SK-N-SH treated with all-trans-retinoic acid at 6 μM for 48 hours (cell line): Measurements from ENCODE around the gene PTPRJ.

Experiments used
- ATAC-seq: fragments of 200-7000 bp; cut with Tn5 transposase; 3 replicates; pipeline ENCODE4 v1.9.1; 2020; ENCODE audit warnings: mild to moderate bottlenecking, moderate library complexity
- ARNTL ChIP-seq: fragments of 450-650 bp; formaldehyde crosslinking; IDR thresholded peaks from 2 replicates; pipeline ENCODE4 v1.5.0; 2020; ENCODE audit warnings: low read depth, mild to moderate bottlenecking, moderate library complexity, borderline replicate concordance
- BACH2 ChIP-seq: fragments of 250-450 bp; sonication (Bioruptor Pico); IDR thresholded peaks from 2 replicates; pipeline ENCODE4 v1.9.0; 2021; ENCODE audit warnings: mild to moderate bottlenecking, borderline replicate concordance
- CSDC2 ChIP-seq: fragments of 250-450 bp; sonication (Bioruptor Pico); IDR thresholded peaks from 2 replicates; pipeline ENCODE4 v1.5.0; 2020; ENCODE audit warnings: mild to moderate bottlenecking, moderate library complexity
- ESRRG ChIP-seq: fragments of 250-450 bp; sonication (Bioruptor Pico); IDR thresholded peaks from 2 replicates; pipeline ENCODE4 v1.6.1; 2021; ENCODE audit warnings: mild to moderate bottlenecking
- GLIS3 ChIP-seq: fragments of 250-450 bp; sonication (Bioruptor Pico); IDR thresholded peaks from 2 replicates; pipeline ENCODE4 v1.5.0; 2020; ENCODE audit warnings: mild to moderate bottlenecking, moderate library complexity
- ISL1 ChIP-seq: fragments of 250-450 bp; sonication (Bioruptor Pico); IDR thresholded peaks from 2 replicates; pipeline ENCODE4 v2.1.2; 2022; ENCODE audit warnings: mild to moderate bottlenecking, moderate library complexity
- OSR1 ChIP-seq: fragments of 250-450 bp; sonication (Bioruptor Pico); IDR thresholded peaks from 2 replicates; pipeline ENCODE4 v1.8.0; 2022; ENCODE audit warnings: moderate library complexity, mild to moderate bottlenecking, inconsistent platforms
- PPARA ChIP-seq: fragments of 250-450 bp; sonication (Bioruptor Pico); IDR thresholded peaks from 2 replicates; pipeline ENCODE4 v1.5.0; 2020; ENCODE audit warnings: mild to moderate bottlenecking, borderline replicate concordance
- RARB ChIP-seq: fragments of 250-450 bp; sonication (Bioruptor Pico); IDR thresholded peaks from 2 replicates; pipeline ENCODE4 v1.8.0; 2021; ENCODE audit warnings: mild to moderate bottlenecking, moderate library complexity
- SNAI2 ChIP-seq: fragments of 250-450 bp; sonication (Bioruptor Pico); IDR thresholded peaks from 2 replicates; pipeline ENCODE4 v1.5.0; 2020; ENCODE audit warnings: mild to moderate bottlenecking, moderate library complexity
- TCF4 ChIP-seq: fragments of 250-450 bp; sonication (Bioruptor Pico); IDR thresholded peaks from 2 replicates; pipeline ENCODE4 v1.8.0; 2021; ENCODE audit warnings: mild to moderate bottlenecking, moderate library complexity, borderline replicate concordance
- TOX ChIP-seq: fragments of 250-450 bp; sonication (Bioruptor Pico); IDR thresholded peaks from 2 replicates; pipeline ENCODE4 v1.8.0; 2021; ENCODE audit warnings: mild to moderate bottlenecking, moderate library complexity, borderline replicate concordance
- ZC3H10 ChIP-seq: fragments of 250-450 bp; sonication (Bioruptor Pico); IDR thresholded peaks from 2 replicates; pipeline ENCODE4 v1.5.1; 2021; ENCODE audit warnings: mild to moderate bottlenecking, moderate library complexity
- ZFP3 ChIP-seq: fragments of 250-450 bp; sonication (Bioruptor Pico); IDR thresholded peaks from 2 replicates; pipeline ENCODE4 v1.5.0; 2020; ENCODE audit warnings: mild to moderate bottlenecking, moderate library complexity
- ZFP30 ChIP-seq: fragments of 450-650 bp; formaldehyde crosslinking; IDR thresholded peaks from 2 replicates; pipeline ENCODE4 v1.5.0; 2022; ENCODE audit warnings: mild to moderate bottlenecking, moderate library complexity
- ZNF70 ChIP-seq: fragments of 450-650 bp; formaldehyde crosslinking; IDR thresholded peaks from 2 replicates; pipeline ENCODE4 v1.5.0; 2020; ENCODE audit warnings: mild to moderate bottlenecking, moderate library complexity
- TF ChIP-seq, protein P1 (sequence below): fragments of 250-450 bp; sonication (Bioruptor Pico); IDR thresholded peaks from 2 replicates; pipeline ENCODE4 v1.5.0; 2020; ENCODE audit warnings: mild to moderate bottlenecking, moderate library complexity
- TF ChIP-seq, protein P2 (sequence below): fragments of 250-450 bp; sonication (Bioruptor Pico); IDR thresholded peaks from 2 replicates; pipeline ENCODE4 v1.5.1; 2020; ENCODE audit warnings: low read depth, mild to moderate bottlenecking, moderate library complexity
- TF ChIP-seq, protein P3 (sequence below): fragments of 250-450 bp; sonication (Bioruptor Pico); IDR thresholded peaks from 2 replicates; pipeline ENCODE4 v1.8.0; 2021; ENCODE audit warnings: low read depth, mild to moderate bottlenecking, moderate library complexity, borderline replicate concordance
- TF ChIP-seq, protein P4 (sequence below): fragments of 250-450 bp; sonication (Bioruptor Pico); IDR thresholded peaks from 2 replicates; pipeline ENCODE4 v1.8.0; 2020; ENCODE audit warnings: mild to moderate bottlenecking, moderate library complexity, borderline replicate concordance

The PTPRJ gene

DNA sequence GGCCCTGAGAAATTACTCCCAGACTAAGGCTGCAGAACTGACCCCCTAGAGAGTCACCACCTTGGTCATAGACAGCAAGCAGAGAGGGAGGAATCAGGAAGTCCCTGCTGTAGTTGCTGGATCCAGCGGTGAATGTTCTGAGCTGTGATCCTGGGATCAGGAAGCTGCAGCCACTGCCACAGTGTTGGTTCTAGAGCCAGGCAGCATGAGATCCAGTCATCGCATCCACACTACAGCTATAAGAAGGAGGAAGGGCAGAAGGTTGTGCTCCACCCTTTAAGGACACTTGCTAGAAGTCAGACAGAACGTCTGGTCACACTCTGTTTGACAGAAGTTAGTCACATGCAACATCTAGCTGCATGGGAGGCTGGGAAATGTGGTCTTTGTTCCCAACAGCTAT lies 131.5 kb downstream of the PTPRJ start:
- TF ChIP-seq PPARA (CRISPR knock-in tag) (no peak), OSR1 (no peak), ARNTL (CRISPR knock-in tag) (no peak)

DNA sequence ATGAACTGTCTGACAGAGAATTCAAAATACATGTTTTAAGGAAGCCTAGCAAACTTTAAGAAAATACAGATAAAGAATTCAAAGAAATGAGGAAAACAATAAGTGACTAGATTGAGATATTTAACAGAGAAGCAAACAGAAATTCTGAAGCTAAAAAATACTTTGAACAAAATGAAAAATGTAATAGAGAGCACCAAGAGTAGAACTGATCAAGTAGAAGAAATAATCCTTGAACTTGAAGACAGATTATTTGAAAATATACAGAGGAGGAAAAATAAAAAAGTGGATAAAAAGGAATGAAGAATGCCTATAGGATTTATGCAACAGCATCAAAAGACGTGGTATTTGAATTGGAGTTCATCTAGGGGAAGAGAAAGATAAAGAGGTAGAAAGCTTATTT lies 134.4 kb downstream of the PTPRJ start:
- peak; percentile 58; the same call in 1 of the 2 replicates for TF ChIP-seq ZFP30
- no peak for TF ChIP-seq ZC3H10 (CRISPR knock-in tag)
- no peak for ATAC-seq

More for the DNA sequence above, 131.5 kb downstream of the PTPRJ start:
- ATAC-seq: no peak

DNA sequence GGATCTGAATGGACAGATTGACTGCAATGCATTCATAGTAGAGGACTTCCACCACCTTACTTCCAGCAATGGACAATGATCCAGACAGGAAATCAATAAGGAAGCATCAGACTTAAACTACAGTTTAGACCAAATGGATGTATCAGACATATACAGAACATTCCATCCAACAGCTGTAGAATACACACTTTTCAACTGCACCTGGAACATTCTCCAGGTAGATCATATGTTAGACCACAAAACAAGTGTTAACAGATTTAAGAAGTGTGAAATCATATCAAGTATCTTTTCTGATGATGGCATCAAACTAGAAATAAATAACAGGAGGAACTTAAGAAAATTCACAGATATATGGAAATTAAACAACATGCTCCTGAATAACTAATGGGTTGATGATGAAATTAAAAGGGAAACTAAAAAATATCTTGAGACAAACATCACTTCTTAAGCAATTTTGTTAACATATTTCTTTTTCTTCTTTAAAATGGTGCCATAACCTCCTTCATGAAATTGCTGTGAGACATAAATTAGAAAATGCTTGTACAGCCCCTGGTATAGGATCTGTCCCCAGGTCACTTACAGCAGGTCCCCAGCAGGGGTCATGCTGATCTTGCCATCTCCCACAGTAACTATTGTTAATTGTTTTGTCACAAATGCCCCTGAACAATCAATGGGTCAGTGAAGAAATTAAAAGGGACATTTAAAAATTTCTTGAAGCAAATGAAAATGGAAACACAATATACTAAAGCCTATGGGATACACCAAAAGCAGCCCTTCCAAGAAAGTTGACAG lies 136.3 kb downstream of the PTPRJ start:
- no peak for TF ChIP-seq GLIS3 (CRISPR knock-in tag)
- no peak for TF ChIP-seq ARNTL (CRISPR knock-in tag)
- TF ChIP-seq, protein P1, sequence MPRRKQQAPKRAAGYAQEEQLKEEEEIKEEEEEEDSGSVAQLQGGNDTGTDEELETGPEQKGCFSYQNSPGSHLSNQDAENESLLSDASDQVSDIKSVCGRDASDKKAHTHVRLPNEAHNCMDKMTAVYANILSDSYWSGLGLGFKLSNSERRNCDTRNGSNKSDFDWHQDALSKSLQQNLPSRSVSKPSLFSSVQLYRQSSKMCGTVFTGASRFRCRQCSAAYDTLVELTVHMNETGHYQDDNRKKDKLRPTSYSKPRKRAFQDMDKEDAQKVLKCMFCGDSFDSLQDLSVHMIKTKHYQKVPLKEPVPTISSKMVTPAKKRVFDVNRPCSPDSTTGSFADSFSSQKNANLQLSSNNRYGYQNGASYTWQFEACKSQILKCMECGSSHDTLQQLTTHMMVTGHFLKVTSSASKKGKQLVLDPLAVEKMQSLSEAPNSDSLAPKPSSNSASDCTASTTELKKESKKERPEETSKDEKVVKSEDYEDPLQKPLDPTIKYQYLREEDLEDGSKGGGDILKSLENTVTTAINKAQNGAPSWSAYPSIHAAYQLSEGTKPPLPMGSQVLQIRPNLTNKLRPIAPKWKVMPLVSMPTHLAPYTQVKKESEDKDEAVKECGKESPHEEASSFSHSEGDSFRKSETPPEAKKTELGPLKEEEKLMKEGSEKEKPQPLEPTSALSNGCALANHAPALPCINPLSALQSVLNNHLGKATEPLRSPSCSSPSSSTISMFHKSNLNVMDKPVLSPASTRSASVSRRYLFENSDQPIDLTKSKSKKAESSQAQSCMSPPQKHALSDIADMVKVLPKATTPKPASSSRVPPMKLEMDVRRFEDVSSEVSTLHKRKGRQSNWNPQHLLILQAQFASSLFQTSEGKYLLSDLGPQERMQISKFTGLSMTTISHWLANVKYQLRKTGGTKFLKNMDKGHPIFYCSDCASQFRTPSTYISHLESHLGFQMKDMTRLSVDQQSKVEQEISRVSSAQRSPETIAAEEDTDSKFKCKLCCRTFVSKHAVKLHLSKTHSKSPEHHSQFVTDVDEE (CRISPR knock-in tag): no peak
- 0 out of 3 replicates have a peak, but pooled peaks have one; percentile 45 for ATAC-seq

DNA sequence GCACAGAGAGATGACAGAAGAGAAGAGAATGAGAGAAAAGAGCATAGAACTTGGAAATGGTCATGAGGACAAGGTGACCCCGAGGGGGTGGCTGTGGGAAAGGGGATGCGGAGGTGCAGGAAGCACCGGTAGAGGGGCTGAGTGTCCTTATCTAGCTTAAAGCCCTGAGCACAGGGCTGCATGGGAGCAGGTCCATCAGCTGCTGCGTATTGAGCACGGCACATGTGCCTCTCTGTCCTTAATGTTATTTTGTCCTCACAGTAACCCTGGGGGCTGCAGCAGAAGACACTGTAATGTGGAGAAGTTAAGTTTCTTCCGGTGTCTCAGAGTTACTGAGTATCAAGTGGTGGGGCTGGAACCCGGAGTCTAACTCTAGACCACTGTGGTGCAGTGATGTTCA lies 141.9 kb downstream of the PTPRJ start:
- TF ChIP-seq ZFP3 (CRISPR knock-in tag): no peak
- no peak for TF ChIP-seq ESRRG
- TF ChIP-seq ARNTL (CRISPR knock-in tag): no peak
- TF ChIP-seq CSDC2 (CRISPR knock-in tag): no peak
- TF ChIP-seq TCF4 (CRISPR knock-in tag): no peak
- TF ChIP-seq, protein P1 (CRISPR knock-in tag): no peak
- TF ChIP-seq, protein P2, sequence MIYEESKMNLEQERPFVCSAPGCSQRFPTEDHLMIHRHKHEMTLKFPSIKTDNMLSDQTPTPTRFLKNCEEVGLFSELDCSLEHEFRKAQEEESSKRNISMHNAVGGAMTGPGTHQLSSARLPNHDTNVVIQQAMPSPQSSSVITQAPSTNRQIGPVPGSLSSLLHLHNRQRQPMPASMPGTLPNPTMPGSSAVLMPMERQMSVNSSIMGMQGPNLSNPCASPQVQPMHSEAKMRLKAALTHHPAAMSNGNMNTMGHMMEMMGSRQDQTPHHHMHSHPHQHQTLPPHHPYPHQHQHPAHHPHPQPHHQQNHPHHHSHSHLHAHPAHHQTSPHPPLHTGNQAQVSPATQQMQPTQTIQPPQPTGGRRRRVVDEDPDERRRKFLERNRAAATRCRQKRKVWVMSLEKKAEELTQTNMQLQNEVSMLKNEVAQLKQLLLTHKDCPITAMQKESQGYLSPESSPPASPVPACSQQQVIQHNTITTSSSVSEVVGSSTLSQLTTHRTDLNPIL (CRISPR knock-in tag): no peak
- no peak for TF ChIP-seq TOX (CRISPR knock-in tag)
- no peak for TF ChIP-seq ZNF70 (CRISPR knock-in tag)
- no peak for TF ChIP-seq ISL1 (CRISPR knock-in tag)
- TF ChIP-seq, protein P3, sequence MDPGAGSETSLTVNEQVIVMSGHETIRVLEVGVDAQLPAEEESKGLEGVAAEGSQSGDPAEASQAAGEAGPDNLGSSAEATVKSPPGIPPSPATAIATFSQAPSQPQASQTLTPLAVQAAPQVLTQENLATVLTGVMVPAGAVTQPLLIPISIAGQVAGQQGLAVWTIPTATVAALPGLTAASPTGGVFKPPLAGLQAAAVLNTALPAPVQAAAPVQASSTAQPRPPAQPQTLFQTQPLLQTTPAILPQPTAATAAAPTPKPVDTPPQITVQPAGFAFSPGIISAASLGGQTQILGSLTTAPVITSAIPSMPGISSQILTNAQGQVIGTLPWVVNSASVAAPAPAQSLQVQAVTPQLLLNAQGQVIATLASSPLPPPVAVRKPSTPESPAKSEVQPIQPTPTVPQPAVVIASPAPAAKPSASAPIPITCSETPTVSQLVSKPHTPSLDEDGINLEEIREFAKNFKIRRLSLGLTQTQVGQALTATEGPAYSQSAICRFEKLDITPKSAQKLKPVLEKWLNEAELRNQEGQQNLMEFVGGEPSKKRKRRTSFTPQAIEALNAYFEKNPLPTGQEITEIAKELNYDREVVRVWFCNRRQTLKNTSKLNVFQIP: no peak
- no peak for TF ChIP-seq GLIS3 (CRISPR knock-in tag)
- TF ChIP-seq ZFP30: no peak
- TF ChIP-seq PPARA (CRISPR knock-in tag): no peak
- TF ChIP-seq, protein P4, sequence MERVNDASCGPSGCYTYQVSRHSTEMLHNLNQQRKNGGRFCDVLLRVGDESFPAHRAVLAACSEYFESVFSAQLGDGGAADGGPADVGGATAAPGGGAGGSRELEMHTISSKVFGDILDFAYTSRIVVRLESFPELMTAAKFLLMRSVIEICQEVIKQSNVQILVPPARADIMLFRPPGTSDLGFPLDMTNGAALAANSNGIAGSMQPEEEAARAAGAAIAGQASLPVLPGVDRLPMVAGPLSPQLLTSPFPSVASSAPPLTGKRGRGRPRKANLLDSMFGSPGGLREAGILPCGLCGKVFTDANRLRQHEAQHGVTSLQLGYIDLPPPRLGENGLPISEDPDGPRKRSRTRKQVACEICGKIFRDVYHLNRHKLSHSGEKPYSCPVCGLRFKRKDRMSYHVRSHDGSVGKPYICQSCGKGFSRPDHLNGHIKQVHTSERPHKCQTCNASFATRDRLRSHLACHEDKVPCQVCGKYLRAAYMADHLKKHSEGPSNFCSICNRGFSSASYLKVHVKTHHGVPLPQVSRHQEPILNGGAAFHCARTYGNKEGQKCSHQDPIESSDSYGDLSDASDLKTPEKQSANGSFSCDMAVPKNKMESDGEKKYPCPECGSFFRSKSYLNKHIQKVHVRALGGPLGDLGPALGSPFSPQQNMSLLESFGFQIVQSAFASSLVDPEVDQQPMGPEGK (CRISPR knock-in tag): no peak
- TF ChIP-seq SNAI2 (CRISPR knock-in tag): no peak
- TF ChIP-seq ZC3H10 (CRISPR knock-in tag): no peak
- no peak for TF ChIP-seq RARB
- TF ChIP-seq BACH2 (CRISPR knock-in tag): no peak
- ATAC-seq: no peak
